Caco-2 (cell line): ENCODE data around the gene MAST3. TPM values are rescaled to one million over a fixed set of nuclear protein-coding genes. Genes with fewer than 3 reads are reported as not detected.

Experiments
- BruUV-seq: library from RNA; stranded (reverse); fragments of 400-500 nt; replicated peaks from 2 replicates; lab custom pipeline; 2021; lab: Mats Ljungman, UMichigan
- CTCF ChIA-PET: fragments of 300-600 bp; sonication (Branson Sonifier 250); formaldehyde crosslinking; loops from one replicate; lab custom pipeline; 2022; ENCODE audit warnings: antibody characterized with exemption; lab: Charles Lee
- POLR2A ChIA-PET: fragments of 300-600 bp; sonication (Branson Sonifier 250); formaldehyde crosslinking; loops from one replicate; lab custom pipeline; 2022; ENCODE audit warnings: antibody characterized with exemption; lab: Charles Lee
- DNase-seq, 2 experiments: peaks; one replicate each; pipeline versions ENCODE4 v3.0.0 to v3.0.0-alpha.2; 2020 to 2022
- H3K27me3 ChIP-seq: replicated peaks from 2 replicates; pipeline ENCODE4 v1.6.0; 2011; ENCODE audit warnings: low read length; ENCODE audit not compliant: control insufficient read depth, insufficient read depth
- H3K36me3 ChIP-seq: 2 replicates; pipeline ENCODE4 v1.5.1; 2011; ENCODE audit warnings: low read length; ENCODE audit not compliant: control insufficient read depth, insufficient read depth
- H3K4me1 ChIP-seq: fragments of 250-450 bp; sonication (Bioruptor Pico); 2 replicates; pipeline ENCODE4 v1.5.1; 2020; ENCODE audit warnings: mild to moderate bottlenecking
- H3K4me3 ChIP-seq: 2 replicates; pipeline ENCODE4 v1.5.1; 2011; ENCODE audit warnings: low read depth, mild to moderate bottlenecking, control low read depth, low read length
- H3K9me3 ChIP-seq: fragments of 250-450 bp; sonication (Bioruptor Pico); 2 replicates; pipeline ENCODE4 v1.5.1; 2020; ENCODE audit warnings: mild to moderate bottlenecking, moderate library complexity
- H3K27ac Mint-ChIP-seq: one replicate; pipeline ENCODE4 v1.8.0; 2022; ENCODE audit warnings: mixed read lengths; ENCODE audit not compliant: unreplicated experiment
- H3K27me3 Mint-ChIP-seq: one replicate; pipeline ENCODE4 v1.8.0; 2022; ENCODE audit warnings: mixed read lengths; ENCODE audit not compliant: insufficient read depth, unreplicated experiment
- H3K36me3 Mint-ChIP-seq: one replicate; pipeline ENCODE4 v1.8.0; 2022; ENCODE audit warnings: mild to moderate bottlenecking, mixed read lengths; ENCODE audit not compliant: insufficient read depth, unreplicated experiment
- H3K4me1 Mint-ChIP-seq: one replicate; pipeline ENCODE4 v1.8.0; 2022; ENCODE audit warnings: low read depth, mixed read lengths; ENCODE audit not compliant: unreplicated experiment
- H3K4me3 Mint-ChIP-seq: one replicate; pipeline ENCODE4 v1.8.0; 2022; ENCODE audit warnings: mild to moderate bottlenecking, moderate library complexity, mixed read lengths; ENCODE audit not compliant: unreplicated experiment
- H3K9me3 Mint-ChIP-seq: one replicate; pipeline ENCODE4 v1.8.0; 2022; ENCODE audit warnings: mixed read lengths; ENCODE audit not compliant: unreplicated experiment
- intact Hi-C: fragments of 100-400 bp; cut with micrococcal nuclease; formaldehyde crosslinking; loops from one replicate; pipeline ENCODE4 v1.10.0; 2022; ENCODE audit not compliant: unreplicated experiment
- total RNA-seq: library from RNA; stranded (reverse); gene quantifications from 2 replicates; pipeline ENCODE4 v1.2.3, GENCODE V29; 2022
- TF ChIP-seq, protein P1 (sequence below), 2 experiments: fragments of 200-600 bp in 1 of 2; IDR thresholded peaks; 1 replicate in 1 of 2; 2 replicates in 1 of 2; pipeline versions ENCODE4 v1.5.1 to v1.8.0; 2011 to 2022; ENCODE audit warnings: antibody characterized with exemption in 1 of 2, control low read depth in 1 of 2, inconsistent platforms in 1 of 2, low read depth in 1 of 2, low read length in 1 of 2, mild to moderate bottlenecking in 1 of 2, moderate library complexity in 1 of 2; ENCODE audit not compliant: insufficient read depth in 1 of 2, severe bottlenecking in 1 of 2, unreplicated experiment in 1 of 2

The MAST3 gene
- total RNA-seq, 1 experiment from 2014 or later = 8.2 TPM

DNA sequence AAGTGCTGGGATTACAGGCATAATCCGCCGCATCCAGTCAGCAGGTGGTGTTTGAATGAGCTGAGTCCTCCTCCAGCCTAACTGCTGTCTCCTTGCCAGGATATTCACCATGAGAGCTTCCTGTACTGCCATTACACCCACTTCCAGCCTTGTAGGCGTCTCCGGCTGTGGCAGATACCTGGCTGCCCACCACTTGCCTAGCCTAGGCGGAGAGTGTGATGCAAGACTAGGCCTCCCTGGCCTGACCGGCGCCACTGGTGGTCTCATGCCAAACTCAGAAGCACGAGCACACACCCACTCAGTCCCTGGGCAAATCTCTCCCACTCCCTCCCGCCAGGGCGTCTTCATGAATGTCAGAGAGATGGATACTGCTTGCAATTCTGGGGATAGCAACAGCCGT is 27.4 kb upstream of the MAST3 start:
- Histone ChIP-seq H3K27me3 (no peaks in the 10 kb centered on the region), H3K4me3 (no peak overlapping the region), H3K9me3 (no peaks in the 10 kb centered on the region), H3K4me1 (no peaks in the 10 kb centered on the region), H3K36me3 (no peaks in the 10 kb centered on the region)
- ChIA-PET POLR2A (no interaction called here), CTCF (no interaction called here)
- no TSS peak for BruUV-seq
- Mint-ChIP-seq H3K4me3 (no peak overlapping the region), H3K27me3 (no peaks in the 10 kb centered on the region), H3K9me3 (no peaks in the 10 kb centered on the region), H3K27ac (no peak overlapping the region), H3K4me1 (no peaks in the 10 kb centered on the region), H3K36me3 (no peaks in the 10 kb centered on the region)
- DNase-seq = no peak
- intact Hi-C loops = no loop called here
- TF ChIP-seq, protein P1, sequence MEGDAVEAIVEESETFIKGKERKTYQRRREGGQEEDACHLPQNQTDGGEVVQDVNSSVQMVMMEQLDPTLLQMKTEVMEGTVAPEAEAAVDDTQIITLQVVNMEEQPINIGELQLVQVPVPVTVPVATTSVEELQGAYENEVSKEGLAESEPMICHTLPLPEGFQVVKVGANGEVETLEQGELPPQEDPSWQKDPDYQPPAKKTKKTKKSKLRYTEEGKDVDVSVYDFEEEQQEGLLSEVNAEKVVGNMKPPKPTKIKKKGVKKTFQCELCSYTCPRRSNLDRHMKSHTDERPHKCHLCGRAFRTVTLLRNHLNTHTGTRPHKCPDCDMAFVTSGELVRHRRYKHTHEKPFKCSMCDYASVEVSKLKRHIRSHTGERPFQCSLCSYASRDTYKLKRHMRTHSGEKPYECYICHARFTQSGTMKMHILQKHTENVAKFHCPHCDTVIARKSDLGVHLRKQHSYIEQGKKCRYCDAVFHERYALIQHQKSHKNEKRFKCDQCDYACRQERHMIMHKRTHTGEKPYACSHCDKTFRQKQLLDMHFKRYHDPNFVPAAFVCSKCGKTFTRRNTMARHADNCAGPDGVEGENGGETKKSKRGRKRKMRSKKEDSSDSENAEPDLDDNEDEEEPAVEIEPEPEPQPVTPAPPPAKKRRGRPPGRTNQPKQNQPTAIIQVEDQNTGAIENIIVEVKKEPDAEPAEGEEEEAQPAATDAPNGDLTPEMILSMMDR (IDR thresholded peaks at IDR 0.05; ENCODE audit: insufficient read depth in 1 of 2, low read depth in 1 of 2, low read length in 1 of 2, severe bottlenecking in 1 of 2, unreplicated experiment in 1 of 2) = no peak

DNA sequence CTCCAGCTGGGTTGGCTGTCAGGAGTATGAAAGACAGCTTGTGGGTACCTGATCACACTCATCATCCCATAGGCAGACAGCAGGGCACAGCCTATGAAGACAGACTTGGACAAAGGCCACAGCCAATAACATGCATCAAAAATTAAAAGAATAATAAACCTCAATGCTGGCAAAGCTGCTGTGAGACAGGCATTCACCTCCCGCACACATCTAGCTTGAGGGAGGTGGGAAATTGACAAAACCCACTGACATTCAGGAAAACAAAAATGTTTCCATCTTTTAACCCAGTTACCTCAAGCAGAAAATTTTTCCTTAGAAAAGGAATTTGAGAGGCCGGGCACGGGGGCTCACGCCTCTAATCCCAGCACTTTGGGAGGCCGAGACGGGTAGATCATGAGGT is 25.2 kb upstream of the MAST3 start:
- BruUV-seq = no TSS peak
- ChIA-PET POLR2A (no interaction called here), CTCF (no interaction called here)
- H3K9me3 Mint-ChIP-seq = no peaks in the 10 kb centered on the region
- no peak overlapping the region for H3K27ac Mint-ChIP-seq
- H3K4me1 ChIP-seq = no peaks in the 10 kb centered on the region
- H3K4me3 ChIP-seq = no peak overlapping the region
- DNase-seq = no peak
- TF ChIP-seq, protein P1 (IDR thresholded peaks at IDR 0.05; ENCODE audit: insufficient read depth in 1 of 2, low read depth in 1 of 2, low read length in 1 of 2, severe bottlenecking in 1 of 2, unreplicated experiment in 1 of 2) = no peak
- H3K9me3 ChIP-seq = no peaks in the 10 kb centered on the region
- H3K4me3 Mint-ChIP-seq = no peak overlapping the region
- intact Hi-C loops = no loop called here
- H3K27me3 ChIP-seq = no peaks in the 10 kb centered on the region
- no peaks in the 10 kb centered on the region for H3K36me3 ChIP-seq
- no peaks in the 10 kb centered on the region for H3K4me1 Mint-ChIP-seq
- no peaks in the 10 kb centered on the region for H3K36me3 Mint-ChIP-seq
- H3K27me3 Mint-ChIP-seq = no peaks in the 10 kb centered on the region

DNA sequence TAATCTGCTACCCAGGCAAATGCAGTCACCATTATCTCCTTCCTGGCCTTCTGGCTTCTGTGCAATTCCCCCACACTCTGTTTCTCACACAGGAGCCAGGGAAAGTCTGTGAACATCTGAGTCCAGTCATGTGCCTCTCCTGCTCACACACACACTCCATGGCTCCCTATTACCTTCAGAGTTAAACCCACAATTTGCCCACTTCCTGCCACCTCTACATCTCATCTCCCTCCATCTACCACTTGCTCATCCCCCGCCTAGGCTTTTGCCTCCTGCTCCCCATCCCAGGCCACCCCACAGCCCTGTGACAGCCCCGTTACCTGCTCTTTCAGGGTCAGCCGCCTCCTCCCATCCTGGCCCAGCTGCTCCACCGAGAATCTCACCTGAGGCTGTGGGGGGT is 24.4 kb upstream of the MAST3 start:
- TF ChIP-seq, protein P1 (IDR thresholded peaks at IDR 0.05; ENCODE audit: insufficient read depth in 1 of 2, low read depth in 1 of 2, low read length in 1 of 2, severe bottlenecking in 1 of 2, unreplicated experiment in 1 of 2) = no peak
- Histone ChIP-seq H3K9me3 (no peaks in the 10 kb centered on the region), H3K4me3 (no peak overlapping the region), H3K4me1 (no peaks in the 10 kb centered on the region), H3K36me3 (no peaks in the 10 kb centered on the region), H3K27me3 (no peaks in the 10 kb centered on the region)
- Mint-ChIP-seq H3K36me3 (no peaks in the 10 kb centered on the region), H3K9me3 (no peaks in the 10 kb centered on the region), H3K27me3 (no peaks in the 10 kb centered on the region), H3K4me1 (no peaks in the 10 kb centered on the region), H3K4me3 (no peak overlapping the region), H3K27ac (no peak overlapping the region)
- ChIA-PET CTCF (no interaction called here), POLR2A (no interaction called here)
- intact Hi-C loops = no loop called here
- DNase-seq = no peak
- BruUV-seq = no TSS peak
